Breast epithelium (tissue), 3 donors: ENCODE data around the gene ST8SIA2.

Source experiments
- CTCF ChIP-seq, 3 donors: fragments of 450-650 bp; IDR thresholded peaks; one replicate each; pipeline ENCODE4 v1.5.1; 2016 to 2017; ENCODE audit warnings: antibody characterized with exemption in 3 of 3, mild to moderate bottlenecking in 3 of 3, moderate library complexity in 3 of 3
- POLR2A ChIP-seq: fragments of 450-650 bp; IDR thresholded peaks from one replicate; pipeline ENCODE4 v1.6.1; 2016; ENCODE audit warnings: antibody characterized with exemption, mild to moderate bottlenecking, moderate library complexity
- POLR2AphosphoS5 ChIP-seq, 3 donors: sonication (generic); formaldehyde crosslinking; IDR thresholded peaks; one replicate each; pipeline ENCODE4 v1.6.1; 2017; ENCODE audit warnings: antibody characterized with exemption in 3 of 3

- TF ChIP-seq CTCF (IDR thresholded peaks at IDR 0.05) = no peak
- TF ChIP-seq POLR2A = no peak
- TF ChIP-seq POLR2AphosphoS5 (IDR thresholded peaks at IDR 0.05) = no peak
These were observed 22.1 kb downstream of the ST8SIA2 start for GRCh38 chr15:92415639-92416297.
